Mesenchymal stem cell (in vitro differentiated cells and primary cell): ENCODE data around the gene ENPP4. TPM values are rescaled to one million over a fixed set of nuclear protein-coding genes. Genes with fewer than 3 reads are reported as not detected.
"Not testable (repeated sequence)": the region's sequence is repeated elsewhere in the genome, so short reads cannot be mapped to it uniquely, and the experiment has no call there.

ENCODE experiments used
- DNase-seq: peaks from one replicate; pipeline ENCODE4 v3.0.0-alpha.2; 2013
- H2AFZ ChIP-seq: one replicate; pipeline ENCODE4 v1.6.1; 2013; ENCODE audit warnings: low read depth, mild to moderate bottlenecking, control low read depth, inconsistent platforms, low read length, moderate library complexity
- H2AK5ac ChIP-seq: 2 replicates; pipeline ENCODE4 v1.6.1; 2013; ENCODE audit warnings: low read length, moderate library complexity, mild to moderate bottlenecking, inconsistent platforms; ENCODE audit not compliant: severe bottlenecking
- H2BK120ac ChIP-seq: one replicate; pipeline ENCODE4 v1.6.1; 2013; ENCODE audit warnings: low read depth, mild to moderate bottlenecking, inconsistent platforms, low read length, moderate library complexity
- H2BK12ac ChIP-seq, 2 experiments: one replicate each; pipeline ENCODE4 v1.6.1; 2013; ENCODE audit warnings: inconsistent platforms in 2 of 2, low read length in 2 of 2, mild to moderate bottlenecking in 2 of 2, moderate library complexity in 2 of 2, control low read depth in 1 of 2
- H2BK15ac ChIP-seq: one replicate; pipeline ENCODE4 v1.6.1; 2013; ENCODE audit warnings: mild to moderate bottlenecking, low read depth, inconsistent platforms; ENCODE audit not compliant: poor library complexity, severe bottlenecking
- H2BK5ac ChIP-seq: 2 replicates; pipeline ENCODE4 v1.6.1; 2013; ENCODE audit warnings: low read depth, mild to moderate bottlenecking, low read length, control low read depth, inconsistent platforms; ENCODE audit not compliant: poor library complexity, severe bottlenecking
- H3K14ac ChIP-seq, 2 experiments: one replicate each; pipeline ENCODE4 v1.6.1; 2013; ENCODE audit warnings: inconsistent platforms in 2 of 2, low read length in 2 of 2, control low read depth in 1 of 2, mild to moderate bottlenecking in 1 of 2, moderate library complexity in 1 of 2
- H3K18ac ChIP-seq, 2 experiments: one replicate each; pipeline ENCODE4 v1.6.1; 2013; ENCODE audit warnings: inconsistent platforms in 2 of 2, low read length in 2 of 2, control low read depth in 1 of 2, low read depth in 1 of 2, mild to moderate bottlenecking in 1 of 2
- H3K23ac ChIP-seq, 2 experiments: one replicate each; pipeline ENCODE4 v1.6.1; 2013; ENCODE audit warnings: inconsistent platforms in 2 of 2, low read length in 2 of 2, mild to moderate bottlenecking in 2 of 2, moderate library complexity in 2 of 2, control low read depth in 1 of 2
- H3K27ac ChIP-seq: 2 replicates; pipeline ENCODE4 v1.5.1; 2013; ENCODE audit warnings: mild to moderate bottlenecking, moderate library complexity, low read length, control low read depth, inconsistent platforms; ENCODE audit not compliant: poor library complexity, severe bottlenecking
- H3K27me3 ChIP-seq, 2 experiments: 2 replicates each; pipeline versions ENCODE4 v1.6.1 to v1.7.0; 2013; ENCODE audit warnings: low read length in 2 of 2, mild to moderate bottlenecking in 2 of 2, moderate library complexity in 2 of 2, control low read depth in 1 of 2, inconsistent platforms in 1 of 2; ENCODE audit not compliant: control insufficient read depth in 1 of 2, insufficient read depth in 1 of 2
- H3K36me3 ChIP-seq, 2 experiments: 2 replicates each; pipeline versions ENCODE4 v1.6.1 to v1.7.0; 2013; ENCODE audit warnings: low read length in 2 of 2, control low read depth in 1 of 2, inconsistent platforms in 1 of 2, low read depth in 1 of 2, mild to moderate bottlenecking in 1 of 2; ENCODE audit not compliant: insufficient read depth in 2 of 2, control insufficient read depth in 1 of 2
- H3K4ac ChIP-seq, 2 experiments: one replicate each; pipeline ENCODE4 v1.6.1; 2013; ENCODE audit warnings: inconsistent platforms in 2 of 2, low read length in 2 of 2, mild to moderate bottlenecking in 2 of 2, moderate library complexity in 2 of 2, control low read depth in 1 of 2, low read depth in 1 of 2
- H3K4me1 ChIP-seq: 2 replicates; pipeline ENCODE4 v1.6.1; 2013; ENCODE audit warnings: low read depth, low read length, control low read depth; ENCODE audit not compliant: control insufficient read depth, insufficient read depth
- H3K4me2 ChIP-seq: 2 replicates; pipeline ENCODE4 v1.6.1; 2013; ENCODE audit warnings: low read length, mild to moderate bottlenecking, inconsistent platforms; ENCODE audit not compliant: poor library complexity, severe bottlenecking
- H3K4me3 ChIP-seq, 2 experiments: 2 replicates each; pipeline versions ENCODE4 v1.5.1 to v1.7.0; 2013; ENCODE audit warnings: low read length in 2 of 2, mild to moderate bottlenecking in 2 of 2, control low read depth in 1 of 2, low read depth in 1 of 2; ENCODE audit not compliant: insufficient read depth in 1 of 2
- H3K79me1 ChIP-seq: replicated peaks from 2 replicates; pipeline ENCODE4 v1.6.1; 2013; ENCODE audit warnings: mild to moderate bottlenecking, control low read depth, low read length, inconsistent platforms; ENCODE audit not compliant: poor library complexity, severe bottlenecking
- H3K9ac ChIP-seq: 2 replicates; pipeline ENCODE4 v1.7.0; 2013; ENCODE audit warnings: mild to moderate bottlenecking, low read length, moderate library complexity
- H3K9me3 ChIP-seq: 2 replicates; pipeline ENCODE4 v1.7.0; 2013; ENCODE audit warnings: mild to moderate bottlenecking, low read length; ENCODE audit not compliant: control insufficient read depth
- H4K8ac ChIP-seq: one replicate; pipeline ENCODE4 v1.6.1; 2013; ENCODE audit warnings: inconsistent platforms, mild to moderate bottlenecking, low read length, moderate library complexity
- H4K91ac ChIP-seq: one replicate; pipeline ENCODE4 v1.6.1; 2013; ENCODE audit warnings: mild to moderate bottlenecking, low read length, inconsistent platforms
- WGBS: methylation state at CpG from one replicate; pipeline ENCODE4 v1.1.7; 2013; ENCODE audit warnings: mixed read lengths; 5-methylcytosine and 5-hydroxymethylcytosine counted together
- polyA plus RNA-seq, 2 experiments: library from polyadenylated mRNA; stranded (reverse); fragments of 200-250 nt; gene quantifications; one replicate each; pipeline ENCODE4 v1.2.3, GENCODE V29; 2013

Gene ENPP4
- polyA plus RNA-seq (2013, experiment 1 of 2): 0.14 TPM
- polyA plus RNA-seq (2013, experiment 2 of 2): 0.18 TPM

DNA sequence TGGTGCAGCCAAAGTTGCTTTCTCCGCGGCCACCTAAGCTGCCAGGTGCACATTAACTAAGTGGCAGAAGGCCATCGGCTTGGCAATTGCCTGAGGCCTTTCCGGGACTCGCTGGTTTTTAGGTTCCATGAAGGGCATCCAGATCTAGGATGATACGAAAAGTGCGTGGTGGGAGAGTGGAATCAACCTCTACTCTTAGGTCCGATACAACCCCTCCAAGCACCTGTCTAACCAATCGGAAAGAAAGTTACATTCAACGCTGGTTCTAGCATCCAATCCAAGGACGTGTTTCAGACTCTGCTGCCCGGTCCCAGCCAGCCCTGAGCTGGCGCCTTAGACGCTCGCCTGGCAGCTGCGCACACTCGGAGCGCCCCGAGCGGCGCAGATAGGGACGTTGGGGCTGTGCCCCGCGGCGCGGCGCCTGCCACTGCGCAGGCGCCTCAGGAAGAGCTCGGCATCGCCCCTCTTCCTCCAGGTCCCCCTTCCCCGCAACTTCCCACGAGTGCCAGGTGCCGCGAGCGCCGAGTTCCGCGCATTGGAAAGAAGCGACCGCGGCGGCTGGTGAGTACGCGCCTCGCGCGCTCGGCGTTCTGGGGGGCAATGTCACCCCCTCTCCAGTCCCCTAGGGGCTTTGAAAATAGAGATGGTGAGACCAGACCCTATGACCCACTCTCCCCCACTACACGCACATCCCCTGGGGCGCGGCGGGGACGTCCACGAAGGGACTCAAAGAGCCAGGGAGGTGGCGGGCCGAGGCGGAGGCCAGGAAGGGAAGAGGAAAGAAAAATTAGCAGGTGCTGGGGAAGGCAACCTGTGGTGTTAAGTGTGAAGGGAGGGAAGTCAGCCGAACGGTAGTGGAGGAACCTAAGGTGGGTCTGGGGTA is at the start of gene ENPP4:
ENPP4 (plus strand) TSS at position 361 of the 883 bp plus-strand sequence. CDS start 9,595 bp downstream, outside the sequence.
- DNase-seq: peak; percentile 60
- Histone ChIP-seq H4K91ac (no peak within 1 kb of the TSS), H3K4me1 (peaks cover 9% of the 10 kb centered on the region), H2BK12ac (no peak within 1 kb of the TSS), H3K4me3 (peak within 1 kb of the TSS; percentile 69 to 87), H3K27ac (no peak within 1 kb of the TSS), H3K27me3 (peaks cover 18 to 21% of the 10 kb centered on the region in 2 experiments), H2AFZ (no peak within 1 kb of the TSS), H2BK15ac (no peak within 1 kb of the TSS), H2AK5ac (no peak within 1 kb of the TSS), H2BK120ac (no peak within 1 kb of the TSS), H4K8ac (no peak within 1 kb of the TSS), H3K4ac (no peak within 1 kb of the TSS), H2BK5ac (no peak within 1 kb of the TSS), H3K79me1 (no peaks in the 10 kb centered on the region), H3K9me3 (no peaks in the 10 kb centered on the region), H3K9ac (peak within 1 kb of the TSS; percentile 82), H3K4me2 (peak within 1 kb of the TSS; percentile 99), H3K23ac (no peak within 1 kb of the TSS), H3K36me3 (no peaks in the 10 kb centered on the region), H3K14ac (no peak within 1 kb of the TSS), H3K18ac (no peak within 1 kb of the TSS)
- 4% methylated on average over 42 of the region's 61 CpGs for WGBS

DNA sequence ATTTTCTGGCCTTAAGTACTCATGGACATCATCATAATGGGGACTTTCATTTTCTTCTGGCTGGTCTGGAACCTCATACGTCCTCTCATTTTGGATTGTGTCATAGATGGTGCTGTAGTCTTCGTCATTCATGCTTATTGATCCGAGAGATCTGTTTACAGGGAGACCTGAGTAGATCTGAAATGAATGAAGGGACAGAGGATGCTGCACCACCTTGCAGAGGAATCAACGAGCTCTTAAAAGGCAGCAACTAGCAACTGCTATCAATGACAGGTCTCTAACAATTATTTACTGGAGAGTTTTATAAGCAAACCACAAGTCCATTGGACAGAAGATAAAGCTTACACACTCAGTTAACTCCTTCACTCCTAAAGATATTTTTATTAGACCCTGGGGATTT is 49.7 kb upstream of the ENPP4 start:
- Histone ChIP-seq H3K18ac (no peak overlapping the region), H2BK5ac (no peak overlapping the region), H2AFZ (no peak overlapping the region), H3K27me3 (peaks cover 0 to 8% of the 10 kb centered on the region in 2 experiments), H4K8ac (no peak overlapping the region), H4K91ac (no peak overlapping the region), H3K9me3 (no peaks in the 10 kb centered on the region), H2BK15ac (no peak overlapping the region), H3K4me3 (no peak overlapping the region), H3K23ac (no peak overlapping the region), H3K27ac (no peak overlapping the region), H3K14ac (no peak overlapping the region), H3K79me1 (no peaks in the 10 kb centered on the region), H3K9ac (no peak overlapping the region), H2BK12ac (no peak overlapping the region), H2BK120ac (no peak overlapping the region), H3K4me1 (no peaks in the 10 kb centered on the region), H3K4ac (no peak overlapping the region), H2AK5ac (no peak overlapping the region), H3K4me2 (no peak overlapping the region), H3K36me3 (no peaks in the 10 kb centered on the region)
- no peak for DNase-seq
- 67% methylated on average over 4 of the region's 4 CpGs for WGBS

- not testable (repeated sequence) for H3K23ac ChIP-seq, H2BK12ac ChIP-seq, H2BK120ac ChIP-seq, H2AK5ac ChIP-seq, H3K4me2 ChIP-seq, H3K4me1 ChIP-seq, H3K36me3 ChIP-seq, H2AFZ ChIP-seq, H3K14ac ChIP-seq, H2BK15ac ChIP-seq, H2BK5ac ChIP-seq, H4K91ac ChIP-seq, H4K8ac ChIP-seq, H3K9ac ChIP-seq, H3K4ac ChIP-seq, DNase-seq, H3K27ac ChIP-seq, H3K9me3 ChIP-seq, H3K4me3 ChIP-seq, H3K79me1 ChIP-seq, H3K18ac ChIP-seq
- H3K27me3 ChIP-seq: peaks cover 18 to 24% of the 10 kb centered on the region in 2 experiments
- 89% methylated on average over 9 of the region's 10 CpGs for WGBS
Measured at GRCh38 chr6:46085688-46086087, 44.1 kb upstream of the ENPP4 start.
